ENCODE measurements around the gene TMA7B. TPM values are rescaled to one million over a fixed set of nuclear protein-coding genes. Genes with fewer than 3 reads are reported as not detected.

Gene TMA7B
- total and polyA plus RNA-seq, 2 of the 4 experiments (the other 2 are of a cell fraction), result not detected

GRCh38 chr22:39979048-39979447 lies 18.9 kb downstream of the TMA7B start:
- Histone ChIP-seq H2BK5ac (ENCODE audit: low read depth, low read length, poor library complexity, severe bottlenecking) (no peak overlapping the region), H3K56ac (ENCODE audit: extremely low read depth, insufficient read depth, low read length) (no peak overlapping the region), H2BK120ac (ENCODE audit: low read depth, low read length) (no peak overlapping the region), H3K9ac (ENCODE audit: low read depth, low read length) (no peak overlapping the region), H3K18ac (ENCODE audit: low read depth, low read length) (no peak overlapping the region), H2BK20ac (ENCODE audit: low read depth, low read length) (no peak overlapping the region), H4K91ac (ENCODE audit: insufficient read depth, low read depth, low read length) (no peak overlapping the region), H3K79me1 (ENCODE audit: low read depth in 1 of 2, low read length in 2 of 2) (no peaks in the 10 kb centered on the region), H3K9me3 (ENCODE audit: control insufficient read depth, insufficient read depth, low read length) (no peaks in the 10 kb centered on the region), H2AFZ (replicated peaks; ENCODE audit: low read length, poor library complexity) (no peak overlapping the region), H2AK9ac (replicated peaks; ENCODE audit: low read depth, low read length, poor library complexity) (no peak overlapping the region), H3K9me1 (ENCODE audit: insufficient read depth, low read length) (no peaks in the 10 kb centered on the region), H3K23ac (ENCODE audit: low read depth, low read length) (no peak overlapping the region), H2AK5ac (ENCODE audit: low read depth, low read length) (no peak overlapping the region), H4K20me1 (ENCODE audit: insufficient read depth, low read length) (no peaks in the 10 kb centered on the region), H3K14ac (replicated peaks; ENCODE audit: low read depth, low read length) (no peak overlapping the region), H3K4me2 (ENCODE audit: low read depth, low read length) (no peak overlapping the region), H2BK15ac (ENCODE audit: low read depth, low read length) (no peak overlapping the region), H3K27ac (ENCODE audit: insufficient read depth, low read length) (no peak overlapping the region), H4K8ac (ENCODE audit: low read depth in 2 of 2, low read length in 2 of 2) (no peak overlapping the region), H3K4me3 (ENCODE audit: insufficient read depth, low read depth, low read length) (no peak overlapping the region), H4K5ac (ENCODE audit: low read depth, low read length) (no peak overlapping the region), H3K36me3 (ENCODE audit: control insufficient read depth, insufficient read depth, low read length) (no peaks in the 10 kb centered on the region), H3K27me3 (ENCODE audit: control insufficient read depth, insufficient read depth, low read length) (peaks cover 65% of the 10 kb centered on the region), H3K4me1 (ENCODE audit: control insufficient read depth, insufficient read depth, low read length) (no peaks in the 10 kb centered on the region), H3K4ac (ENCODE audit: low read depth, low read length) (no peak overlapping the region)
- no CpG with 5 or more reads among the region's 6 CpGs for WGBS, 2 experiments (ENCODE audit: extremely low coverage in 2 of 2, insufficient read length in 1 of 2)
- intact Hi-C loops (cut with micrococcal nuclease), result no loop called here
- in situ Hi-C loops (cut with MboI; ENCODE audit: low sequenced_read_pairs), result no loop called here
- DNase-seq, result no peak
- ATAC-seq (ENCODE audit: low read depth), result no peak
- no TSS peak for BruUV-seq (replicated peaks)
- dilution Hi-C loops (cut with HindIII; ENCODE audit: low sequenced_read_pairs, unreplicated experiment), result no loop called here
- ChIA-PET POLR2A (ENCODE audit: unreplicated experiment) (interaction anchor here (0.6 kb wide), 1 partner anchor 58 kb away, joined by 3 read pairs; no protein-coding TSS in a partner anchor), CTCF (no interaction called here)
- TF ChIP-seq SMC3 (IDR thresholded peaks at IDR 0.05; ENCODE audit: low read depth, low read length), result no peak
- TF ChIP-seq POLR2A (IDR thresholded peaks at IDR 0.05; ENCODE audit: low read depth, low read length), result no peak
- TF ChIP-seq CEBPB (IDR thresholded peaks at IDR 0.05; ENCODE audit: low read depth, low read length), result no peak
- TF ChIP-seq RCOR1 (IDR thresholded peaks at IDR 0.05; ENCODE audit: insufficient replicate concordance, low read length), result no peak
- no peak for TF ChIP-seq ELK1 (IDR thresholded peaks at IDR 0.05; ENCODE audit: borderline replicate concordance, low read depth, low read length)
- TF ChIP-seq CHD1 (IDR thresholded peaks at IDR 0.05; ENCODE audit: low read depth, low read length), result no peak
- TF ChIP-seq FOS (IDR thresholded peaks at IDR 0.05; ENCODE audit: low read depth, low read length), result no peak
